ENCODE results near the gene CEL. TPM values are rescaled to one million over a fixed set of nuclear protein-coding genes. Genes with fewer than 3 reads are reported as not detected.

Gene CEL
- total RNA-seq, 2 experiments from 2014 or later: 0.16 to 0.39 TPM

- intact Hi-C loops (cut with DNase I, micrococcal nuclease): no loop called here
- H3K4me1 ChIP-seq (ENCODE audit: insufficient read depth, low read length): peaks cover 8% of the 10 kb centered on the region
- H3K27ac ChIP-seq (ENCODE audit: low read depth in 1 of 2, low read length in 2 of 2): no peak overlapping the region
- peaks cover 85% of the 10 kb centered on the region for H3K36me3 Mint-ChIP-seq (ENCODE audit: low read depth)
- H3K27me3 Mint-ChIP-seq: no peaks in the 10 kb centered on the region
- ChIA-PET CTCF (no interaction called here), POLR2A (no interaction called here)
- peaks cover 6% of the 10 kb centered on the region for H3K4me1 Mint-ChIP-seq (ENCODE audit: low read depth)
- no peaks in the 10 kb centered on the region for H3K27me3 ChIP-seq (ENCODE audit: control insufficient read depth in 1 of 2, insufficient read depth in 2 of 2, low read length in 2 of 2)
- peaks cover 82% of the 10 kb centered on the region for H3K36me3 ChIP-seq (ENCODE audit: insufficient read depth, low read length)
- H3K4me3 ChIP-seq (ENCODE audit: low read length): no peak overlapping the region
- H3K9me3 ChIP-seq (ENCODE audit: control insufficient read depth in 1 of 2, insufficient read depth in 1 of 2, low read length in 2 of 2): no peaks in the 10 kb centered on the region
- ATAC-seq (ENCODE audit: poor library complexity) (no peak), DNase-seq (no peak)
- TF ChIP-seq CTCF (IDR thresholded peaks at IDR 0.05): no peak
- H3K27ac Mint-ChIP-seq: no peak overlapping the region
- no peaks in the 10 kb centered on the region for H3K9me3 Mint-ChIP-seq
- H3K4me3 Mint-ChIP-seq: no peak overlapping the region
These were observed 10.4 kb upstream of the CEL start for GRCh38 chr9:133051281-133051900.

GRCh38 chr9:133051966-133052539, 9.7 kb upstream of the CEL start:
- TF ChIP-seq CTCF (IDR thresholded peaks at IDR 0.05): no peak
- Histone ChIP-seq H3K27ac (ENCODE audit: low read depth in 1 of 2, low read length in 2 of 2) (no peak overlapping the region), H3K27me3 (ENCODE audit: control insufficient read depth in 1 of 2, insufficient read depth in 2 of 2, low read length in 2 of 2) (no peaks in the 10 kb centered on the region), H3K9me3 (ENCODE audit: control insufficient read depth in 1 of 2, insufficient read depth in 1 of 2, low read length in 2 of 2) (no peaks in the 10 kb centered on the region), H3K36me3 (ENCODE audit: insufficient read depth, low read length) (peaks cover 78% of the 10 kb centered on the region), H3K4me3 (ENCODE audit: low read length) (no peak overlapping the region), H3K4me1 (ENCODE audit: insufficient read depth, low read length) (peaks cover 15% of the 10 kb centered on the region)
- ChIA-PET CTCF (no interaction called here), POLR2A (no interaction called here)
- no peaks in the 10 kb centered on the region for H3K9me3 Mint-ChIP-seq
- peaks cover 82% of the 10 kb centered on the region for H3K36me3 Mint-ChIP-seq (ENCODE audit: low read depth)
- H3K27me3 Mint-ChIP-seq: no peaks in the 10 kb centered on the region
- ATAC-seq (ENCODE audit: poor library complexity): no peak
- intact Hi-C loops (cut with DNase I, micrococcal nuclease): no loop called here
- no peak overlapping the region for H3K27ac Mint-ChIP-seq
- no peak for DNase-seq
- H3K4me1 Mint-ChIP-seq (ENCODE audit: low read depth): peaks cover 10% of the 10 kb centered on the region
- no peak overlapping the region for H3K4me3 Mint-ChIP-seq

DNA sequence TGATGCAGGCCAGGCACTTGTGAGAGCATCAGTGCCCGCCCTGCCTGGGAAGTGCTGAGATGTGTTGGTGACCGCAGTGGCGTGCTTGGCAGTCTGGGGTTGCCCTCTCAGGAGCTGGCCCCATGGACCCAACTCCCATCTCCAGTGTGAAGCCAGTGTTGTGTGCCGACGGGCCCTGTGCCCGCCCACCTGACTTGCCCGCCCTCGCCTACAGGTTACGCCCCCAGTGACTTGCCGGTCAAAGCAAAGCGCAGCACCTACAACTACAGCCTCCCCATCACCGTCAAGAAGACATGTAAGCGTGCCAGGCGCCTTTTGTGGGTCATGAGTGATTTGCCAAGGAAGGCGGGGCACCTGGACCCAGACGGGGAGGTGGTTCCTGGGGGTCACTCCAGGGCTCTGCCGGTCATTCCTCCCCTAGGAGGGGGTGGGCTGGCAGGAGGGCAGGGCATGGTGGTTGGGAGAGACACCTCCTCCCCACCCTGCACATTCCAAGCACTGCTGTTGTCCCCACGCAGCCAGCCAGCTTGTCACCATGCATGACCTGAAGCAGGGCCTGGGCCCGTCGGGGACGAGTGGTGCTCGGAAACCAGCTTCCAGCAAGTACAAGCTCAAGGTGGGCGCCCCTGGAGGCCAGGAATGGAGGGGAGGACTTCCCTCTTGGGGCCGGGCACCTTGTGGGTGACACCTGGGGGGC, 7.4 kb upstream of the CEL start:
- Histone ChIP-seq H3K4me1 (ENCODE audit: insufficient read depth, low read length) (peaks cover 35% of the 10 kb centered on the region), H3K27ac (ENCODE audit: low read depth in 1 of 2, low read length in 2 of 2) (no peak overlapping the region), H3K9me3 (ENCODE audit: control insufficient read depth in 1 of 2, insufficient read depth in 1 of 2, low read length in 2 of 2) (no peaks in the 10 kb centered on the region), H3K36me3 (ENCODE audit: insufficient read depth, low read length) (peaks cover 70% of the 10 kb centered on the region), H3K4me3 (ENCODE audit: low read length) (no peak overlapping the region), H3K27me3 (ENCODE audit: control insufficient read depth in 1 of 2, insufficient read depth in 2 of 2, low read length in 2 of 2) (no peaks in the 10 kb centered on the region)
- CTCF ChIA-PET: no interaction called here
- Mint-ChIP-seq H3K27me3 (no peaks in the 10 kb centered on the region), H3K9me3 (no peaks in the 10 kb centered on the region), H3K27ac (no peak overlapping the region), H3K4me1 (ENCODE audit: low read depth) (peaks cover 32% of the 10 kb centered on the region), H3K36me3 (ENCODE audit: low read depth) (peaks cover 63% of the 10 kb centered on the region), H3K4me3 (no peak overlapping the region)
- ATAC-seq (ENCODE audit: poor library complexity): no peak
- no peak for TF ChIP-seq CTCF (IDR thresholded peaks at IDR 0.05)
- no peak for DNase-seq
- intact Hi-C loops (cut with DNase I, micrococcal nuclease): no loop called here
- POLR2A ChIA-PET: no interaction called here

Data from CD4-positive, alpha-beta T cell (primary cell).